GM19372 (cell line): ENCODE results near the gene ENKD1.

Source experiments
- ATAC-seq: cut with Tn5 transposase; IDR thresholded peaks from one replicate; pipeline ENCODE4 v1.9.1; 2021; ENCODE audit warnings: mild to moderate bottlenecking, low read depth, moderate library complexity; ENCODE audit not compliant: unreplicated experiment

The ENKD1 gene

DNA sequence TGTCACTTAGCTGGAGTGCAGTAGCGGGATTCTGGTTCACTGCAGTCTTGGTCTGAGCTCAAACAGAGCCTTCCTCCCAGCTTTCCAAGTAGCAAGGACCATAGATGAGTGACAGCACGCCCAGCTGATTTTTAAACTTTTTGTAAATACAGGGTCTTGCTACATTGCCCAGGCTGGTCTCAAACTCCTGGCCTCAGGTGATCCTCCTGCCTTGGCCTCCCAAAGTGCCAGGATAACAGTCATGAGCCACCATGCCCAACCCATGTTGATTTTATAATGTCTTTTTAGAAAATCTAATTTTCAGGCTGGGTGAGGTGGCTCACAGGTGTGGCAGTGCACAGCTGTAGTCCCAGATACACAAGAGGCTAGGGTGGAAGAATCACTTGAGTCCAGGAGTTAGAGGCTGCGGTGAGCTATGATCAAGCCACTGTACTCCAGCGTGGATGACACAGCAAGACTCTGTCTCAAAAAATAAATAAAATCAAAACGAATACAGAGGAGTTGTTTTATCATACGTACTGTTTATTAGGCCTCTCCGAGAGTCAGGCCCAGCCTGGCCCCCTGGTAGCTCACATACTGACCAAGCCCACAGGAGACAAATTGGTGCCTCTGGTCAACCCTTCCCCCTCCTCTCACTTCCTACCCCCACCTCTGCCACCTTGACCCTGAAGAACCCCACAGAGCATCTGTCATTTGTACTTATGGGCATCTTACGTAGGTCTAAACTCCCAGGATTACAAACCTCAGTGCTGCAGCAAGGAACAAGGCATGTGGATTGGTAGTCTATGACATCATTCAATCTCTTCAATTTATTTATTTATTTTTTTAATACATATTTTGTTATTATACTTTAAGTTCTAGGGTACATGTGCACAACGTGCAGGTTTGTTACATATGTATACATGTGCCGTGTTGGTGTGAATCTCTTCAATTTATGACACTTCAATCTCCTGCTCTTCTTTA is 13.7 kb upstream of the ENKD1 start:
- no peak for ATAC-seq

- ATAC-seq: no peak
Observed at GRCh38 chr16:67678354-67679023, 11.9 kb upstream of the ENKD1 start.

DNA sequence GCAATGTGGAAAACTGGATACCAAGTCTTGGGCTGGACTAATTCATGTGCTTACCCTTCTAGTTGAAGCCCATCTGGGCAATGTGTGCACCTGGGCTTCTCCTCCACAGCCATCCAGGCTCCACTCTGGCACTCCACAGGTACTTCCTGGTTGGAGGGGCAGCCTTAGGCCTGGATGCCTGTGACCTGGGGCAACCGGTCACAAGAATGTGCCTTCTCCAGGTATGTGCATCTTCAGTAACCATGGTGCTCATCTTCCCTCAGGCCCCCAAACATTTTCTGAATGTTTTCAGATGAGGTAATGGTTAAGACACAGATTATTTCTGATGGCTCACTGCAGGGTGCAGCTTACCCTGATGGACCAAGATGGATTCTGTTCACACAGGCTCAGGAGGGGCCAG is 11.2 kb upstream of the ENKD1 start:
- no peak for ATAC-seq

DNA sequence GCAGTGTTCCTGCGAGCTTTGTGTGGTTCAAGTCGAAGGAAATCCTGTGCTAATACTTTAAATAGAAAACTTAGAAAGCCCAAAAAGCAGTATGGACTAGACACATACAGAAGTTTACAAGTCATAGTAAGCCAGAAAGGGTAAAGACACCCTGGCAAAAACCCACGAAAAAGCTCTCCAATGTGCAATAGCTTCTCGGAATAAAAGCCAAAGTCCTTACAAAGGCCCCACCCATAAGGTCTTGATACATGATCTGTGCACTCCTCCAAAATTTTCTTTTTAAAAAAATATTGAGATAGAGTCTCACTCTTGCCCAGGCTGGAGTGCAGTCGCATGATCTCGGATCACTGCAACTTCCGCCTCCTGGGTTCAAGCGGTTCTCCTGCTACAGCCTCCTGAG is 10.4 kb upstream of the ENKD1 start:
- no peak for ATAC-seq

DNA sequence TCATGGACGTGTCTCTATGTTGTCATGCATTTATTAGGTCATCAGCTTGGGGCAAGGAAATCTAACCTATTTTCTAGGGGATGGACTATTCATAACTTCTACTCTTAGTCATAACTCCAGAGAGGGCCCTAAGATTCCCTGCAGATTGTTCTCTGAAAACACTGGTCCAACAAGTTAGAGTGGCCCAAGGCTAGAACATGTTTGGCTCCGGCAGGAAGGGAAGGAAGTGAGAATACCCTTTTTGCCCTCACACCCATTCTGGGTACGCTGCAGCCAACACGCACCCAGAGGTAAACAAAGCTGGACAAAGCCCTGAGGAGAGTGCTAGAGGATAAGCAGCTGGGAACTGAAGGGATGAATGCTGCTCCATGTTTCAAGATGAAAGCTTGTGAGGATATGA is 10.0 kb upstream of the ENKD1 start:
- ATAC-seq: no peak

- no peak for ATAC-seq
Observed at GRCh38 chr16:67675999-67676398, 9.4 kb upstream of the ENKD1 start.

- ATAC-seq: no peak
Observed at GRCh38 chr16:67675579-67675935, 9.0 kb upstream of the ENKD1 start.

DNA sequence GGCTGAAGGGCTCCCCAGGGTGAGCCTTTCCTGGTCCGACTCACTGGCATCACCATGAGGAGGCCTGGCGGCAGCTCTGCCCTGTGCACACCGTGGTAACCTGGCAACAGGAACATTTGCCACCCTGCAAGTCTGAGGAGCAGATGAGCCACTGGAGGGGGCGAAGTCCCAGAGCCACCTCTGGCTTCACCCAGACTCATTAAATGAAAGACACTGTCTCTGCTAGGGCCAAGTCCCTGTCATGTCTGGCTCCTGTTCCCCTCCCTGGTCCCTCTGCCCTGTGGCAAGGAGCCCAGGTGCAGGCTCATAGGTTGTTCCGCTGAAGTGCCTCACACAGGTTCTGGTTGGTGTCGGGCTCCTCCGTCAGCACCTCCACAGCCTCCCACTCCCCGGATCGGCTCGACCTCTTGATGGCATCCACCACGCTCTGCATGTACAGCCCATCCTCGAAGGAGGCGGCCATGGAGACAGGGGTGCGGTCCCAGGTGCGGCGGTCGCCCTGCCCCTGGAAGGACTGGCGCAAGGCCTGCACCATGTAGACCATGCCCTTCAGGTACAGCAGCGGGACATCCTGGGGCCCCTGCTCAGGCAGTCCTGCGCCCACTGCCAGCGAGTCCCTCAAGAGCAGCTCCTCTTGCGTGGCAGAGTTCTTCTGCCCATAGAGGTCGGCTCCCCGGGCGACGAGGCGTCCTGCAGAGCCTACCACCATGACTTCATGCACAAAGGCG is 8.5 kb upstream of the ENKD1 start:
- no peak for ATAC-seq

DNA sequence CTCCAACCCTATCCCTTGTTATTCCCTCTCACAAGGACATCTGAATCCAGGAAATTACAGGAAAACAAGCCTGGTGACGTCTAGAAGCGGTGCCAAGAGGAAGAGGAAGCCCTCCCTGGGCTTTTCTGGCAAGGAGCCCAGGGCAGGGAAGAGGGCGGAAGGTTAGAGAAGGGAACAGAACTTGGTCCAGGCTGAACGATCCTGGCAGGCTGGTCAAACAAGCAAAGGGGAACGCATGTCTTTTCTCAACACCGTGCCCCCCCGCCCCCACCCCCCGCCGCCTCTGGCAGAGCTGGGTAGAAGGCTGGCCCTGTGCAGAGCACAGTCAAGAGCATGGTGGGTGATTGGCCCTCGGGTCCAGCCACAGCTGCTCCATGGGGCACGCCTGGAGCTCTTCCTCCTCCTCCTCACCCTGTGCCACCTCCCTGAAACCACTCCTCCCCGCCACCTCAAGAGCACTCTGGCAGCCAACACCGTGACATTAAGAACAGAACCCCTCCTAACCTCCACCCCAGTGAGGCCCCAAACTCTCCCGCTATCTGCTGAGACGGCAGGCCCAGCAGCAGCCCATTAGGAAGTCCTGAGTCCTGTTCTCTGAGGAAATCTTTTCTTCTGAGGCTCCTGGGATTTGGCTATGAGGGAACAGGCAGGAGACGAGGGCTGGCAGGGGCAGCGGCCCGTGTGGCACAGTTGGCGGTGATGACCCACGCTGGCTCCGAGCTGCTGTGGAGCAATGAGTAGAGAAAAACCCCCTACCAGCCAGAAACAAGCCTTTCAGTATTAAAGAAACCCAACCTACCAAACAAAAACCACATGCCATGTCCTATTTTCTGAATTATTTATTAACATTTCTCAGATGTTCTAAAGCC is 7.4 kb upstream of the ENKD1 start:
- no peak for ATAC-seq

- ATAC-seq: no peak
Observed at GRCh38 chr16:67672739-67673662, 6.5 kb upstream of the ENKD1 start.

GRCh38 chr16:67672306-67672705 is 5.8 kb upstream of the ENKD1 start:
- no peak for ATAC-seq

- no peak for ATAC-seq
Observed at GRCh38 chr16:67669499-67670101, 3.0 kb upstream of the ENKD1 start.

DNA sequence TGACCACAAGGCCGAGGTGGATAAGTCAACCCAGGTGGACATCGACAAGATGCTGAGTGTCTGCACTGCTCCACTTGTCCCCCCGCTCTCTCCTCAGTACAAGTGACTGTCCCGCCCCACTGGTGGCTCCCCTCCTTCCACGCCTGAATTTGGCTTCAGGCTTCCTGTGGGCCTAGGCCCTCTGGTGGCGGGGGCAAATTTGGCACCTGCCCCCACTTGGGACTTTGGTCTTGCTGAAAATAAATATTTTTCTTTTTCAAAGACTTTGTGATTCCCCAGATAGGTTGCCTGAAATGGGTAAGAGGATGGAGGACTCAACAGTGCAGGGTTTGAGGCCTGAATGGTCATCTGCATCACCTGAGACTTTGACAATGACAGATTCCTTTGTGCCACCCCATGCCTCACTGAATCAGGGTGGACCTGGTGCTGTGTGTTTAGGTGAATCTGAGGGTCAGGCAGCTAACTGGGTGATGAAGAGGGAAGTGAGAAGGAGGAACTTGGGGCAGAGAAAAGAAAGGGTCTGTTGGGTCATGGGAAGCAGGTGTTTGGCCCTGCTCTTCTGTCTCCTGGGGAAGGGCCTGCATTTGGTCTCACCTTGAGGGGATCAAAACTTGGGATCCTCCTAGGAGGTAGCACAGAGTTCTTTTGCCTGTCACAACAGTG is 2.1 kb upstream of the ENKD1 start:
- no peak for ATAC-seq

DNA sequence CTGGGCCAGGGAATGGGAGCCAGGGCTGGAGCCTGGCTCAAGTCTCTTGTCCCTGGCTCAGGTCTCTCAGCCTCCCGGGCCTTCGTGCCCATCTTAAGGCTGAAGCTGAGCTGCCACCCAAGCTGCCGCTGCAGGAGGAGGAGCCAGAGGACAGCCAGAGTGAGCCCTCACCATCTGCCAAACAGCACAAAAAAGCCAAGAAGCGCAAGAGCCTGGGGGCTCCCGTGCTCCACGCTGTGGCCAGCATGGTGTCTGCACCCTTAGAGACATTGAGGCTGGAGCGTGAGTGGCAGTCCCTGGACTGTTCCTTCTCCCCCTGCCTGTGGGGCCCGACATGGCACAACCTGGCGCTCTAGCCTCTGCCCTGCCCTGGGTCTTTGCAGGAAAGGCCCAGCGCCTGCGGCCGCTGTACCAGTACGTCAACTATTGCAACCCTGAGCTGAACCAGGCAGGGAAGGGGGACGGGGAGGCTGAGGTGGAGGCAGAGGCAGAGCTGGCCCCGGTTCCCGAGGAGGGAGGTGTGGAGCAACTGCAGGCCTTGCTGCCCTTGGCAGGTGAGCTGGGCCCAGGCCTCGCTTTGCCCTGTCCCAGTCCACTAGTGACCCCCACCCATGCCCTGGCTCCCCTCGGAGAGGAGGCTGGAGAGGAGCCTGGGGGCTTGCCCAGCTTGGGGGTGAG is 1.4 kb upstream of the ENKD1 start:
- peak; percentile 56 for ATAC-seq

- ATAC-seq: no peak
Observed at GRCh38 chr16:67667453-67667816, 885 bp upstream of the ENKD1 start.

DNA sequence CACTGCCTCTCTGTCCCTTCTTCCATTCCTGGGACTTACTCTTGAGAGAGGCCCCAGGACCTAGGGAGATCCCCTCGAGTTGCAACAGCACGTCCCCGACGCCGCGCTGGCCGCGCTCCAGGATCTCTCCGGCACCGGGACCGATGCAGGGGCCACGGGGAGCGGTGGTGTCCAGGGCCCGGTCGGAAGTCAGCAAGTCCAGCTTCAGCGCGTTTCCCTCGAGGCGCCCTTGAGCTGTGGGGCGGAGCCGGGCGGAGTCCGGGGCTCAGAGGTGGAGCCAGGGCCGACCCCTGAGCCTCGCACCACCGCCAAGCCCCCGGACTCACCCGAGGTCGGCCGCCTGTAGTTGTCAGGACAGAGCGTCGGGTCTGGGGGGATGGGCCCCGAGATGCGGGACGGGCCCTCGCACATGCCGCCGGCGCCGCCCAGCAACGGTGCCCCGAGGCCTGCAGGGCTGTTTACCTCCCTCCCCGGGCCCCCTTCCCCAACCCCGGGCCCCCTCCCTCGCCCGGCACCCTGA is 458 bp downstream of the ENKD1 start:
- ATAC-seq: no peak

DNA sequence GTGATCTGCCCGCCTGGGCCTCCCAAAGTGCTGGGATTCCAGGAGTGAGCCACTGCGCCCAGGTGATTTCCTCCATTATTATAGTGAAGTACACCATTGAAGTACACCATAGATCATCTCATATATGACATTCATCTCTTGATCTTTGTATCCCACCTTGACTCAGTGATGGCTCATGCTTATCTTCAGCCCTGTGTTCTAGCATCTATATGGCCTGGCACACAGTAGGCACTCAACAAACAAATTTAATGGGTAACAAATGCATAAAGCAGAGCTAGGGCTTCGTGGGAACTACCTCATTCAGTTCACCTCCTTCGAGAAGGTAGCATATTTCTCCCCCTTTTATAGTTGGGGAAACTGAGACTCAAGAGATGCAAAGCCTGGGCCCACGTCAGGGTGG is 952 bp downstream of the ENKD1 start:
- ATAC-seq: no peak

DNA sequence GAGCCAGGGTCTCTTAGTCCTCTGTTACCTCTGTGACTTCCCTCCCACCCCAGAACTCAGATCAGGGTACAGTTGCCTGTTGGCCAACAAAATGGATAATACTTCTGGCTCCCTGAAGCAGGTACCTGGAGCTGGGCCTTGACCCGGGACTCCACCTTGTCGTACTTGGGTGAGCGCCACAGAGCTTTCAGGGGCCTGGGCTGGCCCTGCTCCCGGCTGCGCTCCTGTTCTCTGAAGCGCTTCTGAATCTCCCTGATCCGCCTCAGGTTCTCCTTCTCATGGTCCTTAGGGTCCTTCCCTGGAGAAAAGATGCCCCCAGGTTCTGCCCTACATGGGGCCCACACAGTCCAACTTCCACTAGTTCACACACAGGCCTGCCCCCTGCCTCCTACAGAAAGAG is 1.7 kb downstream of the ENKD1 start:
- ATAC-seq: no peak
